GDM1 (cell line): Measurements from ENCODE around the gene TBX4.
"Not testable (repeated sequence)": the region's sequence is repeated elsewhere in the genome, so short reads cannot be mapped to it uniquely, and the experiment has no call there.

ENCODE experiments used
- DNase-seq: peaks from one replicate; lab custom pipeline; 2025; lab: John Stamatoyannopoulos, UW

The TBX4 gene

GRCh38 chr17:61498042-61498994 is 46.1 kb downstream of the TBX4 start:
- no peak for DNase-seq

- no peak for DNase-seq
These were observed 47.4 kb downstream of the TBX4 start for GRCh38 chr17:61499632-61500031.

- DNase-seq, result no peak
These were observed 48.1 kb downstream of the TBX4 start for GRCh38 chr17:61500287-61500686.

- no peak for DNase-seq
These were observed 50.1 kb downstream of the TBX4 start for GRCh38 chr17:61502292-61502691.

GRCh38 chr17:61503961-61504360 is 51.7 kb downstream of the TBX4 start:
- DNase-seq, result no peak

DNA sequence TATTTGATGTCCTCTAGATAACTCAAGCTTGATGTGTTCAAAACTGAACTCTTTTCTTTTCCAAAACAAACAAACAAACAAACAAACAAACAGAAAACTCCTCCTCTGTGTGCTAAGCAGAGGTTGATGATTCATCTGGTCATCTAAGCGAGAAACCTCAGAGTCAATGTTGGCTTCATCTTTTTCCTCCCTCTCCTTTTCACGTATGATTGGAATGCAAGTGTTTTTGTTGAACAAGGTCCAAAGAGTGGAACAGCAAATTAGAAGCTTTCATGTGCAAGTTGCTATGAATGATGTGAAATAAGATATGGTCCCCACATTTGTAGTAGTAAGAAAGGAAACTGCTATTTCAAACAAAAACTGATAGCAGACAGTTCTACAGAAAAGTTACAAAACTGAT is 52.5 kb downstream of the TBX4 start:
- DNase-seq, result no peak

DNA sequence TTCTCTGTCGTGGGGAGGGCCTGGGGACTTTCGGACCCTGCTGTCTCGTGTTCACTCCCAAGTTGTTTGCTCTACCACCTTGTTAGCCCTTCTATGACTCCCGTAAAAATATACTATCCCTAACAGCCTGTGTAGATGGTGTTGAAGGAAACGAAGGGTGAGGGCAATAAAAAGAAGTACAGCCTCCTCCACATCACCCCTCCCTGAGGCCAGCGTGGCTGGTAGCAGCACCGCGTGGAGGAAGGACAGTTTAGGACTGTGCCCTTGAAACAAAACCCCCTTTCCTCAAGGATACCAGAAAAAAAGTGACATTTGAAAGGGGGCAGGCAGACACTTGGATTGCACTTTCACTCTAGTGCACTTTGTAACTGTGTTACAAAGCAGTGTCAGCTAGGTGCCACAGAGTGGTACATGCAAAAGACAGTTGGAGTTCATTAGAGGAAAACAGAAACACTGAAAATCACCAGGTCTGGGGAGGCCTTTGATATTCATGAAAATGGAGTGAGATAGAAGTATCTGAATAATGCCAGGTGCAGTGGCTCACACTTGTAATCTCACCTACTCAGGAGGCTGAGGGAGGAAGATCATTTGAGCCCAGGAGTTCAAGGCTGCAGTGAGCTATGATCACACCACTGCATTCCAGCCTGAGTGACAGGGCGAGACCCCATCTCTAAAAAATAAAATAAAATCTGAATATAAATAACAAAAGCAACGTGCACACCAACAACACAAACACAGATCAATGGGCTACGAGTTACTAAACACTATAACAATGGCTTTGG is 53.8 kb downstream of the TBX4 start:
- no peak for DNase-seq

DNA sequence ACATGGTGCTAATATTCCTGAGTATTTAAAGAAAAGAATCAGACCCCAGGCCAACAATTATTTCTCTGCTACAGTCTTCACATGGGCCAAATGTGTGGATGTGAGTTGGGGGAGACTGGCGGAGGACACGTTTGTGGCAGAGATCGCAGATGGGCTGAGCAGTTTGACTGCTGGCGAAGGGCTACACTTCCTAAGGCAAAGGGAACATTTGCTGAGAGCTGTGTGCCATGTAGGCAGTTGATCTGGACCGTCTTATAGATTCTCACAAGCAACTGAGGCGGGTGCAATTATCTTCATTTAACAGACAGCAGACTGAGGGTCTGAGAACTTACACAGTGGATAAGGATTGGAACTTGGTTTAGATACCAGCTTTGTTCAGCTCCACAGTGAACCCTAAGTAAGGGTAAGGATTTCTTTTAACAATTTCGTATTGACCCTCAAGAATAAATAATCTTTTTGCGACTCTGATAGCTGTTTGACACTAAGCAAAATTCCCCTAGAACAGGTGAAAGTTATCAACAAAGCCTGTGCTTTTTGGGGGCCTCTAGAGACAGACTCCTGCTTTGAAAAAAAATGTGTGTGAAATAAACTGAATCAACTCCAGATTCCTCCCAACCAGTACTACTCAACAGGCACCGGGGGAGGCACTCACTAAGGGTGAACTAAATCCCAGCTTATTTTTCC is 55.3 kb downstream of the TBX4 start:
- DNase-seq, result no peak

DNA sequence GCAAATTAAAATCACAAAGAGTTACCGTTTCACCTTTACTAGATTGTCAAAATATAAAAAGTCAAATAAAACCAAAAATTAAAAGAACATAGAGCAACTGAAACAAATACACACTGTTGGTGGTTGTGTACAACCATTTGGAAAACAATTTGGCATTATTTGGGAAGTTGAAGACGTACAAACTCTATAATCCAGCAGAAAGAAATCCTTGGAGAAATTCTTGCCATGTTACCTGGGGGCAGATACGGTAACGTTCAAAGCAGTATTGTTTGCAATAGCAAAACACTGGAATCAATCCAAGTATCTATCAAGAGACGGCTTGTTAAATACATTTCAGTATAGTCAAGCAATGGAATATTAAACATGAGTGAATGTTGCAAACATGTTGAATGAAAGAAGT is 56.7 kb downstream of the TBX4 start:
- DNase-seq, result no peak

GRCh38 chr17:61509454-61509853 is 57.2 kb downstream of the TBX4 start:
- not testable (repeated sequence) for DNase-seq

GRCh38 chr17:61510237-61510636 is 58.0 kb downstream of the TBX4 start:
- no peak for DNase-seq

DNA sequence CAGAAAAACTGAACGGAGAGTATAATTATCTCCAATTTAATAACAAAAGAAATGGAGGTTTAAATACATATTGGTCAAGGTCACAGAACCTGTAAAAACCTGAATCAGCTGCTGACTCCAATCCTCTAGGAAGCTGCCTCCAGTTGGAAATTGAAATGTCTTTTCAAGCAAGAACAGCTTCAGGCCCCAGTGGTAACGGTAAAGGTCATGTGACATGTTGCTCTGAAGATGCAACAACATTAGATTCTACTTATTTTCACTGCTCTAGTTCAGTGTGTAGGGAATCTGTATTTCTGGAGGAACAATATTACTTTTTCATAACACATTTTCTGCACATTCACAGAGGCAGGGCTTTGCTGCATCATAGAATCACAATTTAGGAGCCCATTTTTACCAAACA is 58.8 kb downstream of the TBX4 start:
- no peak for DNase-seq

DNA sequence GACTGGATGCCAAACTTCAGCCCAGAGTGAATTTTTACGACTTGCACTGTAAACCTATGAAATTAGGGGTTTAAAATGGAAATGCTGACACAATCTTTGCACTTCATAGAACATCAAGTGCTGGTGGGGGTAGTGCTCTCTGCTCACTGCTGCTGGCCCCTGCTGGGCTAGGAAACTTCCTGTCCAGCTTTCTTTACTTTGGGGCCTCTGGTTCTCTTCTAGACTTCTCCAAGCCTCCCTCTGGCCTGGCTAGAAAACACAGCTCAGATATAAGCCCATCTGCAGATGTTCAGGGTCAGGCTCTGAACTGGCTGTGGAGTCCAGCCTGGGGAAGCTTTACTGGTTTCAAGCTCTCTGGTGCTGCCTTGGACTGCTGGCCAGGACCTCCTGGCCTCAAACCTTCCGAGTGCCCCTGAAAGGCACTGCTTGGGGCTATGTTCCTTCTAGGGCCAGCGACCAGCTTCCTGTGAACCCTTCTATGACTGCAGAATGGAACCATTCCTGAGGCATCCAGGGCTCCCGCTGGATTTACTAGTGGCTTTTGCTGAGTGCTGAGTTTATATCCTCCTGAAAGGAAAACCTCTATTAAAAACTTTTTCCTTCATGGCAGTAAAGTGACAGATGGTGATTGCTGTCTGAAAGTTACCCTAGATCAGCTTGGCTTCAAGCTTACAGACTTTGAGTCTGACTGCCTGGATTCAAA is 59.4 kb downstream of the TBX4 start:
- no peak for DNase-seq

DNA sequence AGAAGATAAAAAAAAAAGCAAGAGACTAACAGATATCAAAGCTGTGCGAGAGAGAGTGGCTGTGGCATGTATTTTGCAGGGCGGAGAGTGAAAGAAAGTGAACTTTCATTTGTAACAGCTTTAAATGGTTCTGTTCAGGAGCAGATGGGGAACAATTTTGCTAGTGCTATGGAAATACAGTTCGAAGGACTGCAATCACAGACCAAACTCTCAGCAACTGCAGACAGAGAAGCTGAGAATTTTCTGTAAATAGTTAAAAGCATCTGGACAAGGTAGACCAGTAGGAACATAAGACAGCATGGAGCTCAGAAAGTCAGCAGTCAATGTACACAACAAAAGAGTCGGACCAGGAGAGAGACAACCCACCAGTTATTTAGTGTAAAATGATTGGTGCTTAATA is 62.3 kb downstream of the TBX4 start:
- DNase-seq, result no peak

- DNase-seq, result no peak
These were observed 65.0 kb downstream of the TBX4 start for GRCh38 chr17:61517265-61517664.

DNA sequence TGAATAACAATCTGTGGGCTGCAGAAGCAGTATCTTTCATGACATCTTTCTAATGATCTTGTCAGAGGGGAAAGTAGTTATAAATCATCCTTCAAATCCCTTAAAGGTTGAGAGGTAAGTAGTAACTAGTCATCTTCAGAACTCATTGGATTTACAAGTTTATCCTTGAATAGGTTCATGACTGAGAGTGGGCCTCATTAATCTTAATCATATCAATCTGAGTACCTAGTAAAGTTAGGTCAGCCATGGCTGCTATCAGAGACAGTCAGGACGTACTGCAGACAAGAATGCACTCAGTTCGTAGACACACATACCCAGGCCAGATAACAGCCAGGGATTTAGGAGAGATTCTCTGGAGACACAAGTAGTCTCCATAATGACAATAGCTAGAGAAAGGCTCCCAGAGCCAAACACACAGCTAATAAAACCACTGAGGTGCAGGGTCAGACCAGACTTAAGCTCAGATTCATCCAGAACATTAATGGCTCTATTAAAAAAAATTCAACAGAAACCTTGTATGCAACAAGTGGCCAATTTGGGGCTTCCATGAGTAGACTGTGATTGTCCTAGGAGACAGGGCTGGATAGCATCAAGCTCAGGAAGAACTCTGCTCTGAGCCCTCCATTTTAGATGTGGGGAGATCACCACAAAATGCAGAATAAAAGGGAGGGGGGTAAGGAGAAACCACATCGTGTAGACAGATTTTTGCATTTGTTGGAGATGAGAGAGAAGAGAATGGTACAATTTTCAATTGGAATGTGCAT is 65.8 kb downstream of the TBX4 start:
- no peak for DNase-seq

- no peak for DNase-seq
These were observed 66.9 kb downstream of the TBX4 start for GRCh38 chr17:61519139-61519538.

DNA sequence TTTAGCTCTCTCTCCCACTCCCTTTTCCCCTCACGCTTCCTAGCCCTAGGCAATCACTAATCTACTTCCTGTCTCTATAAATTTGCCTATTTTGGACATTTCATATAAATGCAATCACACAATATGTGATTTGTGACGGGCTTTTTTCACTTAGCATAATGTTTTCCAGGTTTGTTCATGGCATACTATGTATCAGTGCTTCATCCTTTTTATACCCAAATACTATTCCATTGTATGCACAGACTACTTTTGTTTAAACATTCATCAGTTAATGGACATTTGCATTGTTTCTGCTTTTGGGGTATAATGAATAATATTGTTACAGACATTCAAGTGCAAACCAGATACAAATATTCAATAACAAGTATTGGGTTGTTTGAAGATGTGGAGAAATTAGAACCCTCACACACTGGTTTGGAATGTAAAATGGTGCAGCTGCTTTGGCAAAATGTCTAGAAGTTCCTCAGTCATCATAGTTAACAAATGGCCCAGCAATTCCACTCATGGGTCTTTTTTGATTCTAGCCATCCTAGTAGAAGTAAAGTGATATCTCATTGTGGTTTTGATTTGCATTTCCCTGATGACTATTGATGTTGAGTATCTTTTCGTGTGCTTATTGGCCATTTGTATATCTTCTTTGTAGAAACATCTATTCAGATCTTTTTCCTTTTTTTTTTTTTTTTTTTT is 67.7 kb downstream of the TBX4 start:
- no peak for DNase-seq

DNA sequence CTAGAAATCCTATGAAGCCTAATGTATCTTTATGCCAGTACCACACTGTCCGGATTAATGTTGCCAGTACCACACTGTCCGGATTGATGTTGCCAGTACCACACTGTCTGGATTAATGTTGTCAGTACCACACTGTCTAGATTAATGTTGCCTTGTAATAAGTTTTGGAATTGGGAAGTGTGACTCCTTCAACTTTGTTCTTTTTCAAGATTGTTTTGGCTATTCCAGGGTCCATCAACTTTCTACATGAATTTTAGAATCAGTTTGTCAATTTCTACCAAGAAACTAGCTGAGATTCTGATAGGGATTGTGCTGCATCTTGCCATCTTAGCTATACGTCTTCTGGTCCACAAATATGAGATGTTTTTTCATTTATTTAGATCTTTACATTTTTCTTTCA is 68.7 kb downstream of the TBX4 start:
- no peak for DNase-seq

DNA sequence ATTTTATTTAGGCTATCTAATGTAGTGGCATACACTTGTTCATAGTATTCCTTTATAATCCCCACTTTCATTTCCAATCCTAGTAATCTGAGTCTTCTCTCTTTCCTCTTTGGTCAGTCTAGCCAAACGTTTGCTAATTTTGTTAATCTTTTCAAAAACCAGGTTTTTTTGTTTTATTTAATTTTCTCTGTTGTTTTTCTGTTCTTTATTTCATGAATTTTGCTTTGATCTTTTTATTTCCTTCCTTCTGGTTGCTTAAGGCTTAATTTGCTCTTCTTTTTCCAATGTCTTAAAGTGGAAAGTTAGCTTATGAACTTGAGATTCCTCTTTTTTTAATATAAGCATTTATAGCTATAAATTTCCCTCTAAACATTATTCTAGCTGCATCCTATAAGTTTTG is 69.9 kb downstream of the TBX4 start:
- DNase-seq, result no peak

- no peak for DNase-seq
These were observed 72.1 kb downstream of the TBX4 start for GRCh38 chr17:61524319-61524718.
